GM10266 (cell line): Measurements from ENCODE around the gene PLSCR3.

Experiments used
- DNase-seq: peaks from one replicate; pipeline ENCODE4 v3.0.0; 2012; ENCODE audit errors: extremely low spot score
- CTCF ChIP-seq: IDR thresholded peaks from 2 replicates; pipeline ENCODE4 v1.5.1; 2012; ENCODE audit warnings: mild to moderate bottlenecking, low read depth; ENCODE audit not compliant: control insufficient read depth, insufficient read depth; ENCODE audit errors: missing control alignments

The PLSCR3 gene

GRCh38 chr17:7363311-7363710, 31.0 kb downstream of the PLSCR3 start:
- no peak for TF ChIP-seq CTCF
- no peak for DNase-seq

GRCh38 chr17:7361906-7362305, 32.4 kb downstream of the PLSCR3 start:
- TF ChIP-seq CTCF: no peak
- no peak for DNase-seq

GRCh38 chr17:7357381-7357780, 36.9 kb downstream of the PLSCR3 start:
- DNase-seq: no peak
- TF ChIP-seq CTCF: no peak

- TF ChIP-seq CTCF: no peak
- no peak for DNase-seq
These were observed 37.6 kb downstream of the PLSCR3 start for GRCh38 chr17:7356756-7357155.

- DNase-seq: peak; percentile 86
- TF ChIP-seq CTCF: peak; percentile 97
These were observed 38.2 kb downstream of the PLSCR3 start for GRCh38 chr17:7356072-7356549.

GRCh38 chr17:7355573-7355972, 38.8 kb downstream of the PLSCR3 start:
- no peak for TF ChIP-seq CTCF
- DNase-seq: no peak

GRCh38 chr17:7355053-7355452, 39.3 kb downstream of the PLSCR3 start, which contains the start of gene TMEM95:
TSS of gene TMEM95 (plus strand) at chr17:7355156. CDS start at chr17:7355205, 49 bp downstream.
- DNase-seq: no peak
- no peak for TF ChIP-seq CTCF
